Lung (tissue), 12 donors: ENCODE results near the gene TRIM7. TPM values are rescaled to one million over a fixed set of nuclear protein-coding genes. Genes with fewer than 3 reads are reported as not detected.
"Not testable (repeated sequence)": the region's sequence is repeated elsewhere in the genome, so short reads cannot be mapped to it uniquely, and the experiment has no call there.

Experiments used
- ATAC-seq: fragments of 200-7000 bp; cut with Tn5 transposase; one replicate; pipeline ENCODE4 v1.9.1; 2020; ENCODE audit warnings: moderate number of reproducible peaks; ENCODE audit not compliant: insufficient read depth, low FRiP score
- DNase-seq, 3 donors: peaks; one replicate each; pipeline ENCODE4 v3.0.0-alpha.2; 2013 to 2017
- H3K27ac ChIP-seq, 2 donors: one replicate each; pipeline ENCODE4 v1.5.1; 2013; ENCODE audit warnings: mild to moderate bottlenecking in 2 of 2, moderate library complexity in 2 of 2, control low read depth in 1 of 2, inconsistent platforms in 1 of 2, low read depth in 1 of 2, low read length in 1 of 2
- H3K27me3 ChIP-seq, 3 donors: one replicate each; pipeline ENCODE4 v1.5.1; 2013; ENCODE audit warnings: low read length in 2 of 3; ENCODE audit not compliant: control insufficient read depth in 3 of 3, insufficient read depth in 3 of 3
- H3K36me3 ChIP-seq, 4 donors: one replicate each; pipeline ENCODE4 v1.5.1; 2013; ENCODE audit warnings: low read length in 4 of 4, mild to moderate bottlenecking in 1 of 4, moderate library complexity in 1 of 4; ENCODE audit not compliant: control insufficient read depth in 4 of 4, insufficient read depth in 4 of 4
- H3K4me1 ChIP-seq, 5 donors: one replicate each; pipeline ENCODE4 v1.5.1; 2013; ENCODE audit warnings: low read length in 5 of 5, mild to moderate bottlenecking in 2 of 5, moderate library complexity in 1 of 5; ENCODE audit not compliant: control insufficient read depth in 5 of 5, insufficient read depth in 5 of 5
- H3K4me3 ChIP-seq: one replicate; pipeline ENCODE4 v1.5.1; 2013; ENCODE audit warnings: mild to moderate bottlenecking, control low read depth, moderate library complexity
- H3K9ac ChIP-seq, 2 donors: one replicate each; pipeline ENCODE4 v1.5.1; 2013; ENCODE audit warnings: low read length in 2 of 2, control low read depth in 1 of 2; ENCODE audit not compliant: insufficient read depth in 1 of 2
- H3K9me3 ChIP-seq, 4 donors: one replicate each; pipeline ENCODE4 v1.5.1; 2013; ENCODE audit warnings: low read length in 3 of 4, mild to moderate bottlenecking in 1 of 4, moderate library complexity in 1 of 4; ENCODE audit not compliant: control insufficient read depth in 4 of 4, insufficient read depth in 3 of 4
- CTCF ChIP-seq: IDR thresholded peaks from 2 replicates; pipeline ENCODE4 v1.5.1; 2012; ENCODE audit warnings: mild to moderate bottlenecking; ENCODE audit errors: control extremely low read depth, extremely low read depth
- WGBS, 2 donors: extraction: QIAGEN DNeasy Blood & Tissue Kit; methylation state at CpG; one replicate each; pipeline ENCODE4 v1.1.7; 2013; 5-methylcytosine and 5-hydroxymethylcytosine counted together
- polyA plus RNA-seq, 2 donors: library from polyadenylated mRNA; stranded (reverse); fragments of 200-250 nt; gene quantifications; one replicate each; pipeline ENCODE4 v1.2.1, GENCODE V29; 2013
- total RNA-seq, 2 donors: library from RNA; depleted of rRNA in 1 of 2; stranded (reverse); fragments of >200 nt in 1 of 2; gene quantifications; one replicate each; pipeline ENCODE4 v1.2.1, GENCODE V29; 2014 to 2021
- donor health status: control.
- donor health status: control.
- donor health status: Bipolar disorder and iron deficiency.
- donor health status: healthy.
- donor health status: DM: yes; HTN: yes; CAD: no.

TRIM7 gene
- total and polyA plus RNA-seq, 4 donors, result 0.46 to 3.8 (median 2.4) TPM

- H3K9me3 ChIP-seq, result no peaks in the 10 kb centered on the region
- peaks cover 0 to 3% (median 0%) of the 10 kb centered on the region in 5 donors for H3K4me1 ChIP-seq
- TF ChIP-seq CTCF, result no peak
- H3K27me3 ChIP-seq, result peaks cover 0 to 48% (median 30%) of the 10 kb centered on the region in 3 donors
- ATAC-seq (no peak), DNase-seq (no peak)
- 29 to 39% methylated on average over 16 of the region's 16 CpGs for WGBS, 2 donors
- H3K4me3 ChIP-seq, result no peak overlapping the region
- no peaks in the 10 kb centered on the region for H3K36me3 ChIP-seq
- no peak overlapping the region for H3K27ac ChIP-seq
- no peak overlapping the region for H3K9ac ChIP-seq
These were observed 41.4 kb downstream of the TRIM7 start for GRCh38 chr5:181163487-181164075.

DNA sequence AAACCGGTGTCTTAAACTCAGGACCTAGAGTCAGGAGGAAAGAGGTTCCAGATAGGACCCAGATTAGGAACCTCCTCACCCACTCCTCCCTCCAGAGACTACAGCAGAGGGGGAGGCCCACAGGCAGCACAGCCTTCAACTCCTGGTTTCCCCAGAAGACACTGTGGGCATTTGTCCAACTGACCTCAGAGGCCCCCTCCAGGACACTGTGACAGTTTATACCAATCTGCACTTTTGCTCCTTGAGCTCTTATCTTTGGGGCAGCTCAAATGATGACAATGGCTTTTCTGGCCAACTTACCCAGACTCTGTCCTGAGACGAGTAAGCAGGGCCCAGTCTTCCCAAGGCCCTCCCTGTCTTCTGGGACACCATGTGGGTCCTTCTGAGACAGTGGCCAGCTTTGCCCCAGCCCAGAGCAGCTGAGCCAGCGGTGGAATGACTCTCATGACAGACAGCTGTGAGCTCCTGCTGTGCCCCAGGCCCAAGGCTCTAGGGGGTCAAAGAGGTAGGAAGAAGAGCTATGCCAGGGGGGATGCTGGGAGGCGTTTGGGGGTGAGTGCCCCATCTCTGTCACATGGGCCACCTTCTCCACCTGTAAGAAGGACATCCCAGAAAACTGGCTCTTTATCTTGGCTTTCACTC, 43.3 kb downstream of the TRIM7 start:
- 75 to 79% methylated on average over 4 of the region's 4 CpGs for WGBS, 2 donors
- no peak for DNase-seq
- ATAC-seq, result no peak
- Histone ChIP-seq H3K9ac (no peak overlapping the region), H3K27ac (no peak overlapping the region), H3K36me3 (no peaks in the 10 kb centered on the region), H3K4me3 (no peak overlapping the region), H3K4me1 (peaks cover 0 to 3% (median 0%) of the 10 kb centered on the region in 5 donors), H3K9me3 (no peaks in the 10 kb centered on the region), H3K27me3 (peaks cover 0 to 39% (median 11%) of the 10 kb centered on the region in 3 donors)
- TF ChIP-seq CTCF, result no peak

DNA sequence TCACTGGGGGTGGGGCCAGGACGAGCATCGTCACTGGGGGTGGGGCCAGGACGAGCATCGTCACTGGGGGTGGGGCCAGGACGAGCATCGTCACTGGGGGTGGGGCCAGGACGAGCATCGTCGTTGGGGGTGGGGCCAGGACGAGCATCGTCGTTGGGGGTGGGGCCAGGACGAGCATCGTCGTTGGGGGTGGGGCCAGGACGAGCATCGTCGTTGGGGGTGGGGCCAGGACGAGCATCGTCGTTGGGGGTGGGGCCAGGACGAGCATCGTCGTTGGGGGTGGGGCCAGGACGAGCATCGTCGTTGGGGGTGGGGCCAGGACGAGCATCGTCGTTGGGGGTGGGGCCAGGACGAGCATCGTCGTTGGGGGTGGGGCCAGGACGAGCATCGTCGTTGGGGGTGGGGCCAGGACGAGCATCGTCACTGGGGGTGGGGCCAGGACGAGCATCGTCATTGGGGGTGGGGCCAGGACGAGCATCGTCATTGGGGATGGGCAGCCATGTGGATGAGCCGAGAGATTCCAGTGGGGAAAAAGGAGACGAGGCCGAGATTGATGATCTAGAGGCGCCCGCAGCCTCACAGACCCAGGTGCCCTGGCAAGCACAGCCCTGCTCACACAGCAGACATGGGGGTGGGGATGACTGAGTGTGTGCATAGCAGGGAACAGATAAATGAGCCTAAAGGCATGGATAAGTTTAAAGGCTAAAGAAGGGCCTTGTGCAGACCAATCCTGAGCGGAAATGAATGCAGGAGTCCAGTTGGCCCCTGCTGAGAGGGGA, 44.1 kb downstream of the TRIM7 start:
- 13 to 31% methylated on average over 12 to 18 of the region's 48 CpGs for WGBS, 2 donors
- H3K27ac ChIP-seq, ATAC-seq, H3K9ac ChIP-seq, H3K4me3 ChIP-seq, H3K9me3 ChIP-seq, H3K4me1 ChIP-seq, H3K36me3 ChIP-seq: not testable (repeated sequence)
- peak in 1 of 3 donors; percentile 45 for DNase-seq
- H3K27me3 ChIP-seq, result peaks cover 0 to 35% (median 10%) of the 10 kb centered on the region in 3 donors

- ATAC-seq (no peak), DNase-seq (no peak)
- peaks cover 0 to 3% (median 0%) of the 10 kb centered on the region in 5 donors for H3K4me1 ChIP-seq
- WGBS, 2 donors, result 47 to 68% methylated on average over 19 to 21 of the region's 21 CpGs
- peak overlapping the region in 1 of 2 donors; percentile 17 for H3K27ac ChIP-seq
- H3K27me3 ChIP-seq, result peaks cover 0 to 28% (median 4%) of the 10 kb centered on the region in 3 donors
- no peak overlapping the region for H3K4me3 ChIP-seq
- no peak for TF ChIP-seq CTCF
- no peaks in the 10 kb centered on the region for H3K36me3 ChIP-seq
- H3K9ac ChIP-seq, result no peak overlapping the region
- H3K9me3 ChIP-seq, result no peaks in the 10 kb centered on the region
These were observed 44.7 kb downstream of the TRIM7 start for GRCh38 chr5:181160152-181160754.
